ENCODE measurements around the gene ZFYVE28. TPM values are rescaled to one million over a fixed set of nuclear protein-coding genes. Genes with fewer than 3 reads are reported as not detected.

The ZFYVE28 gene
- total and polyA plus RNA-seq, 10 of the 15 experiments (the other 5 are each of a cell fraction or from before 2014, with no cell fraction given): 0.06 to 1.9 (median 0.22) TPM; not detected in 1

DNA sequence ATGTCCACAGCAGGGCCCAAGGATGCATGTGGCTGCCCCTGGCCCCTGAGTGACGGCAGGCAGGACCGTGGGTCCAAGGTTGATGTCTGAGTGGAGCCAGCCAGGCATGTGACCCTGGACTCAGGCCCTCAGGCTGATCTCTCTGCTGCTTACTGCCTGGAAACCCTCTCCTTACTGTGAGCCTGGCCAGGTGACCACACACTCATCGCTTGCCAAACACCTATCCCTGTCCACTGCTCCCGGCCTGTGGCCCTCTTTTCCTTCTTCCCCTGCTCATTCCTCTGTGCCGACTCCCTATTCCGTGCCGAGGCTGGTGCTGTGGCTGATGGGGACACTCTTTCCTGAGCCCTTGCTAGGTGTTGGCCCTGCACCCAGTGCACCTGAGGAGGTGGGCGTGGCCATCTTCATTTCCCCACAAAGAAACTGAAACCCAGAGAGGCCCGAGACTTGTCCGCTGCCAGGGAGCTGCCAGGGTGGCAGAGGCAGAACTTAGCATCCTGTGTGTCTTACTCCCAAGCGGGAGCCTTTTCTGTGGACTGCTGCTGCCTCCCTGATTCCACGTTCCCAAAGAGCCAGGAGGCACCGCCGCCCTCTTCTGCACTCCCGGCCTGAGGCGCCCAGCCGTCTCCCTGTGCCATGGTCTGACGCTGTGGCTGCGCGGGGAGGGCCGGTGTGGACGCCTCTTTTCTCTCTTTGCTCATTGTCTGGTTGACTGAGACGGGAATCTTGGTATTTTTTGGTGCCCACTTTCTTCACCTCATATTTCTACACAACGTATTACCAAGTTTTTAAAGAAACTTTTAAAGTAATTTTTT is 39.2 kb upstream of the ZFYVE28 start (continued):
- TF ChIP-seq NR2F1 (conservative IDR thresholded peaks at IDR 0.05) (no peak), HDGF (IDR thresholded peaks at IDR 0.05) (no peak), GATAD2B (conservative IDR thresholded peaks at IDR 0.05; ENCODE audit: low read depth) (no peak), BACH1 (IDR thresholded peaks at IDR 0.05; ENCODE audit: borderline replicate concordance) (no peak), TAF1 (IDR thresholded peaks at IDR 0.05; ENCODE audit: borderline replicate concordance, low read depth, low read length) (no peak), EGR1 (IDR thresholded peaks at IDR 0.05; ENCODE audit: borderline replicate concordance in 1 of 2, low read depth in 2 of 2, low read length in 2 of 2) (no peak), SP1 (IDR thresholded peaks at IDR 0.05; ENCODE audit: low read depth, low read length) (no peak), HDAC6 (IDR thresholded peaks at IDR 0.05; ENCODE audit: unreplicated experiment) (no peak), ZZZ3 (IDR thresholded peaks at IDR 0.05; ENCODE audit: control insufficient read depth, insufficient read length, low read depth) (no peak)
- TF ChIP-seq, protein P1, sequence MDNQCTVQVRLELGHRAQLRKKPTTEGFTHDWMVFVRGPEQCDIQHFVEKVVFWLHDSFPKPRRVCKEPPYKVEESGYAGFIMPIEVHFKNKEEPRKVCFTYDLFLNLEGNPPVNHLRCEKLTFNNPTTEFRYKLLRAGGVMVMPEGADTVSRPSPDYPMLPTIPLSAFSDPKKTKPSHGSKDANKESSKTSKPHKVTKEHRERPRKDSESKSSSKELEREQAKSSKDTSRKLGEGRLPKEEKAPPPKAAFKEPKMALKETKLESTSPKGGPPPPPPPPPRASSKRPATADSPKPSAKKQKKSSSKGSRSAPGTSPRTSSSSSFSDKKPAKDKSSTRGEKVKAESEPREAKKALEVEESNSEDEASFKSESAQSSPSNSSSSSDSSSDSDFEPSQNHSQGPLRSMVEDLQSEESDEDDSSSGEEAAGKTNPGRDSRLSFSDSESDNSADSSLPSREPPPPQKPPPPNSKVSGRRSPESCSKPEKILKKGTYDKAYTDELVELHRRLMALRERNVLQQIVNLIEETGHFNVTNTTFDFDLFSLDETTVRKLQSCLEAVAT (IDR thresholded peaks at IDR 0.05): no peak

Measured in GM12878 (cell line).